HK-2 (cell line): ENCODE results near the gene MAGI2.
"Not testable (repeated sequence)": the region's sequence is repeated elsewhere in the genome, so short reads cannot be mapped to it uniquely, and the experiment has no call there.

Experiments used
- DNase-seq: peaks from one replicate; pipeline ENCODE4 v3.0.0-alpha.2; 2018; ENCODE audit not compliant: unreplicated experiment

Gene MAGI2

GRCh38 chr7:78563191-78563590, 890.3 kb downstream of the MAGI2 start:
- no peak for DNase-seq

- DNase-seq, result no peak
Measured at GRCh38 chr7:78562191-78562590, 891.3 kb downstream of the MAGI2 start.

GRCh38 chr7:78558566-78558965, 894.9 kb downstream of the MAGI2 start:
- DNase-seq, result no peak

- no peak for DNase-seq
Measured at GRCh38 chr7:78543976-78544375, 909.5 kb downstream of the MAGI2 start.

GRCh38 chr7:78542981-78543380, 910.5 kb downstream of the MAGI2 start:
- DNase-seq, result no peak

GRCh38 chr7:78542541-78542940, 910.9 kb downstream of the MAGI2 start:
- no peak for DNase-seq

GRCh38 chr7:78539825-78540224, 913.6 kb downstream of the MAGI2 start:
- DNase-seq, result no peak

GRCh38 chr7:78535655-78536054, 917.8 kb downstream of the MAGI2 start:
- no peak for DNase-seq

GRCh38 chr7:78530351-78530750, 923.1 kb downstream of the MAGI2 start:
- DNase-seq, result no peak

GRCh38 chr7:78529392-78529791, 924.1 kb downstream of the MAGI2 start:
- DNase-seq, result no peak

- no peak for DNase-seq
Measured at GRCh38 chr7:78528964-78529363, 924.5 kb downstream of the MAGI2 start.

GRCh38 chr7:78523930-78524329, 929.5 kb downstream of the MAGI2 start:
- DNase-seq, result no peak

GRCh38 chr7:78521961-78522360, 931.5 kb downstream of the MAGI2 start:
- DNase-seq, result no peak

GRCh38 chr7:78516450-78516849, 937.0 kb downstream of the MAGI2 start:
- DNase-seq, result no peak

GRCh38 chr7:78514634-78515033, 938.8 kb downstream of the MAGI2 start:
- no peak for DNase-seq

- DNase-seq, result peak; percentile 26
Measured at GRCh38 chr7:78510580-78511188, 942.8 kb downstream of the MAGI2 start.

GRCh38 chr7:78503301-78503700, 950.2 kb downstream of the MAGI2 start:
- DNase-seq, result not testable (repeated sequence)

- no peak for DNase-seq
Measured at GRCh38 chr7:78501064-78501463, 952.4 kb downstream of the MAGI2 start.

- no peak for DNase-seq
Measured at GRCh38 chr7:78499971-78500370, 953.5 kb downstream of the MAGI2 start.

- no peak for DNase-seq
Measured at GRCh38 chr7:78499283-78499682, 954.2 kb downstream of the MAGI2 start.

- no peak for DNase-seq
Measured at GRCh38 chr7:78497728-78498427, 955.6 kb downstream of the MAGI2 start.

- no peak for DNase-seq
Measured at GRCh38 chr7:78496096-78496630, 957.3 kb downstream of the MAGI2 start.

- DNase-seq, result no peak
Measured at GRCh38 chr7:78493401-78493800, 960.1 kb downstream of the MAGI2 start.
